Peyer's patch (tissue), 4 donors: ENCODE measurements around the gene AGBL4.

Experiments
- POLR2A ChIP-seq, 2 donors: fragments of 450-650 bp; IDR thresholded peaks; one replicate each; pipeline ENCODE4 v1.5.1; 2017; ENCODE audit warnings: antibody characterized with exemption in 2 of 2, mild to moderate bottlenecking in 2 of 2, moderate library complexity in 2 of 2
- TF ChIP-seq, protein P1 (sequence below), 6 experiments: fragments of 450-650 bp in 4 of 6; fragments of 200-600 bp in 2 of 6; sonication (generic) in 1 of 6; IDR thresholded peaks; one replicate each; pipeline ENCODE4 v1.5.1; 2017 to 2019; ENCODE audit warnings: antibody characterized with exemption in 6 of 6, mild to moderate bottlenecking in 3 of 6, moderate library complexity in 1 of 6

DNA sequence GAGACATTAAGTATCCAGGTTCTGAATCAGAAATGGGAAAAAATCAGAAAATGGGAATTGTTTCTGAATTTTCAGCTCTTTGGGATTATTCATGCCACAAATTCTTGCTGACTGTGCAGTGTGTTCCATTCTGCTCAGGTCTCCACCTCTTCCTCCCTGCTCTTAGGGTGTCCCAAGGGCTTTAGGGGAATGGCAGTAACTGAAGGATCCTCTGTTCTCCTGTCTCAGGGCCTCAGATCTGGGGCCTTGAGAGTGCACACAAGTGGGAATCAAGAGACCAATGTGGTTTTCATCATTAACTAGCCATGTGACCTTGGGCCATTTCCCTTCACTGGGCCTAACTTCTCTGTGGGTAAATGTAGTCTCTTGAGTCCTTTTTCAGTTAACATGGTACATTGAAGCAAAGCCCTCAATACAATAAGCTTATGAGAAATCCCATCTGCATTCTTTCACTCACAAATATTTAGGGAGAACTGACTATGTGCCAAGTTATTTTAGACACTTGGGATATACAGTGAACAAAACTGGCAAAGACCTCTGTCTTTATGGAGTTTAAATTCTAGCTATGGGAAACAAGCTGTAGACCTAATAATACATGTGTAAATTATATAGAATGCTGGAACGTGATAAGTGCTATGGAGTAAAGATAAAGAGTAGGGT is 1476.1 kb downstream of the AGBL4 start:
- TF ChIP-seq, protein P1, sequence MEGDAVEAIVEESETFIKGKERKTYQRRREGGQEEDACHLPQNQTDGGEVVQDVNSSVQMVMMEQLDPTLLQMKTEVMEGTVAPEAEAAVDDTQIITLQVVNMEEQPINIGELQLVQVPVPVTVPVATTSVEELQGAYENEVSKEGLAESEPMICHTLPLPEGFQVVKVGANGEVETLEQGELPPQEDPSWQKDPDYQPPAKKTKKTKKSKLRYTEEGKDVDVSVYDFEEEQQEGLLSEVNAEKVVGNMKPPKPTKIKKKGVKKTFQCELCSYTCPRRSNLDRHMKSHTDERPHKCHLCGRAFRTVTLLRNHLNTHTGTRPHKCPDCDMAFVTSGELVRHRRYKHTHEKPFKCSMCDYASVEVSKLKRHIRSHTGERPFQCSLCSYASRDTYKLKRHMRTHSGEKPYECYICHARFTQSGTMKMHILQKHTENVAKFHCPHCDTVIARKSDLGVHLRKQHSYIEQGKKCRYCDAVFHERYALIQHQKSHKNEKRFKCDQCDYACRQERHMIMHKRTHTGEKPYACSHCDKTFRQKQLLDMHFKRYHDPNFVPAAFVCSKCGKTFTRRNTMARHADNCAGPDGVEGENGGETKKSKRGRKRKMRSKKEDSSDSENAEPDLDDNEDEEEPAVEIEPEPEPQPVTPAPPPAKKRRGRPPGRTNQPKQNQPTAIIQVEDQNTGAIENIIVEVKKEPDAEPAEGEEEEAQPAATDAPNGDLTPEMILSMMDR (IDR thresholded peaks at IDR 0.05): no peak
- TF ChIP-seq POLR2A (IDR thresholded peaks at IDR 0.05): no peak
